Activated CD4-positive, alpha-beta T cell treated with anti-CD3 and anti-CD28 coated beads, Interleukin-2, amount 50 U/mL, for 16 hours (primary cell): Measurements from ENCODE around the gene GDPD3.
A peak's percentile ranks its signal among the peaks of the same experiment; 100 is the strongest.

Experiments used
- DNase-seq: peaks from one replicate; pipeline ENCODE4 v3.0.0-alpha.2; 2020

Gene GDPD3

GRCh38 chr16:30075503-30076275 lies 37.6 kb downstream of the GDPD3 start, which contains the start of gene PPP4C:
Gene PPP4C, plus strand, starts transcription at chr16:30075994. Its CDS starts 384 bp downstream, at chr16:30076378.
- peak; percentile 90 for DNase-seq

- DNase-seq, result no peak
Observed at GRCh38 chr16:30070490-30070889, 42.8 kb downstream of the GDPD3 start.

- DNase-seq, result no peak
Observed at GRCh38 chr16:30069611-30070462, 43.5 kb downstream of the GDPD3 start.

- DNase-seq, result peak; percentile 50
Observed at GRCh38 chr16:30068750-30069610, 44.4 kb downstream of the GDPD3 start.

DNA sequence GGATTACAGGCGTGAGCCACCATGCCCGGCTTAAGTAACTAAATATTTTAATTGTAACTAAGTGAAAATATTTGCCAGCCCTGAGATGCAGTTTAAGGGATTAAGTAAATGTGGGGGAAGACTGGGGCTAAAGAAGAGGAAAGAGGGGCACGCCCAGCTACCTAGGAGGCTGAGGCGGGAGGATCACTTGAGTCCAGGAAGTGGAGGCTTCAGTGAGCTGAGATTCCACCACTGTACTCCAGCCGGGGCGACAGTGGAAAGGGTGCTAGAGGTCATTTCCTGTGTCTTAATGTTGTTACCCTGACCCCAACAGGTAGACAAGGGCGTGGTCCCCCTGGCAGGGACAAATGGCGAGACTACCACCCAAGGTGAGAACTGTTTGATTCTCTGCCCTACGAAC lies 45.0 kb downstream of the GDPD3 start:
- DNase-seq, result no peak

GRCh38 chr16:30067584-30067916 lies 45.8 kb downstream of the GDPD3 start:
- no peak for DNase-seq

- DNase-seq, result no peak
Observed at GRCh38 chr16:30066761-30067583, 46.4 kb downstream of the GDPD3 start.

DNA sequence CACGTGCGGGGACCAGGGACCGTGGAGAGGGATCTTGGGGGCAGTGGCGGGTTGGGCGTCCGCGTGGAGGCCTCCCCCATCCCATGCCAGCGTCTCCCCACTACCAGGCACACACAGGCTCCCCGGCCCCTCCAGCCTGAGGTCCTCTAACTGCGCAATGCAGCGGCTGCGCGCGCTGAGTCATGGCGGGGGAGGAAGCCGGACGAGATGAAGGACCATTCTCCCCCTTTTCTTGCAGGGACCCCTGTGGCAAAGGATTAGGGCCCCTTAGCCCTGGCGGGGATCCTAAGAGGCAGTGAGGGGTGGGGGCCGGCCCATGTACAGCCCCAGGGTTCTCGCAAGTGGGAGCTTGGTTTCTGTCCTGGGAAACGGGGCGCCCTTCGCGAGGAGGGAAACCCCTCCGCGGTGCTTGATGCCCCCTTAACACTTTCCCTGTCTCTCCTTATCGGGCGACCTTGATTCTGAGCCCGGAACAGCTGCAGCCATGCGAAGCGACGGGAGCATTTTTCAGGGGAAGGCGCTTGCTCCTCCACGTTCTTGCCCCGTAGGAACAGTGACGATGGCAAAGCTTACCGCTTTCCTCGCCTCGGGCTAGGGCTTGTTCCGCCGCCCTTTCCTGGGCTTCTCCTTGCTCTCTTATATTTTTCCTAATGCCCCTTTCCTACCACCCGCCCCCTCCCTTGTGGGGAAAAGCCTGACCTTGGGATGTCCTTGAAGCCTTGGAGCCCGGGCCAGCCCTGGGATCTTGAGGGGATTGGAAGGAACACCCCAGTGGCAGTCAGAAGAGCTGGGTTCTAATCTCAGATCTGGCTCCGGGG lies 47.2 kb downstream of the GDPD3 start:
- DNase-seq, result no peak

DNA sequence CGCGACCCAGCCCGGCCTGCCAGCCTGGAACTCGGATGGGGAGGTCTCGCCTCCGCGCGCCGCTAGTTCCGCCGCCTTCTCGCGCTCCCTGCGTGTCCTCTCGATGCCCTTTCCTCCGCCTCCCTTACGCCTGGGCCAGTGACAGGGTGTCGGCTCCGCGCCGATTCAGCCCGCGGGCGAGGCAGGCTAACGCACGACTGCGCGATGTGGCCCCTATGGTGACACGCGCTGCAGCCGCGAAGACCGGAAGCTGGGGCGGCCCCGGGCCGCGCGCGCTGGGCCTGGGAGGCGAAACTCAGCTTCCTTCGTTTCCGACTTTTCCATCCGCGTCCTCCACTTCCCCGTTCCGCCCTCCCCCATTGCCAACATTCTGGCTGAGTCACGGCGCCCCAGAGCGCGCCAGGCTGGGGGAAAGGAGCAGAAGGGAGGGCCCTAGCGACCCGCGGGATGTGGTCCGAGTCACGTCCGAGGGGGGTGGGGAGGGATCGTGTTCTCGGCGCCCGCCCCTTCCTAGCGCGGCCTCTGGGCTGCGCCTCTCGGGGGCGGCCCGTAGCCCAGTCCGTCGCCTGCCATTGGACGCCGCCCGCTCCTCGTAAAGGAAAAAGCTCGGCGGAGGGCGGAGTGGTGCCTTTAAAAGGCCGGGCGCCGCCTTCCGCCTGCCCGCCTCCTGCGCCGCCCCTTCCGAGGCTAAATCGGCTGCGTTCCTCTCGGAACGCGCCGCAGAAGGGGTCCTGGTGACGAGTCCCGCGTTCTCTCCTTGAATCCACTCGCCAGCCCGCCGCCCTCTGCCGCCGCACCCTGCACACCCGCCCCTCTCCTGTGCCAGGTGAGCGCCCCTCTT lies 48.0 kb downstream of the GDPD3 start, which contains the start of gene ALDOA:
Gene ALDOA (plus strand): TSS at position 659 of the 841 bp plus-strand sequence. CDS start 1,138 bp downstream, outside the sequence.
- peak; percentile 98 for DNase-seq

DNA sequence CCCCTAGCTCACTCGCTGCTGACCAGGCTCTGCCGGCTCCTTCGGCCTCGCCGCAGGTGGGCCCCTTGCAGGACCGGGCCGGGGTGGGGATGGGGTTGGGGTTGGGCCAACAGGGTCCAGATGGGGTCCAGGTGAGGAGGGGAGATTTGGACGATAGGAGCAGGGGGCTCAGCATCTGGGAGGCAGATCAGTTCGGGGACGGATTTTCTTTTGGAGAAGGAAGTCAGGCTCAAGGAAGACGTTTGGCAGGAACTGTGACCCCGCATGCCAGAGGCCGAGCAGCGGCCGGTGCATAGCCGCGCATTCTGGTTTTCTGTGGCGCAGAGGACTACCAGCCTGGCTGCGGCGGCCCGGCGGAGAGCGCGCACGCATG lies 48.6 kb downstream of the GDPD3 start:
- no peak for DNase-seq

- peak; percentile 85 for DNase-seq
Observed at GRCh38 chr16:30063893-30064728, 49.2 kb downstream of the GDPD3 start.

DNA sequence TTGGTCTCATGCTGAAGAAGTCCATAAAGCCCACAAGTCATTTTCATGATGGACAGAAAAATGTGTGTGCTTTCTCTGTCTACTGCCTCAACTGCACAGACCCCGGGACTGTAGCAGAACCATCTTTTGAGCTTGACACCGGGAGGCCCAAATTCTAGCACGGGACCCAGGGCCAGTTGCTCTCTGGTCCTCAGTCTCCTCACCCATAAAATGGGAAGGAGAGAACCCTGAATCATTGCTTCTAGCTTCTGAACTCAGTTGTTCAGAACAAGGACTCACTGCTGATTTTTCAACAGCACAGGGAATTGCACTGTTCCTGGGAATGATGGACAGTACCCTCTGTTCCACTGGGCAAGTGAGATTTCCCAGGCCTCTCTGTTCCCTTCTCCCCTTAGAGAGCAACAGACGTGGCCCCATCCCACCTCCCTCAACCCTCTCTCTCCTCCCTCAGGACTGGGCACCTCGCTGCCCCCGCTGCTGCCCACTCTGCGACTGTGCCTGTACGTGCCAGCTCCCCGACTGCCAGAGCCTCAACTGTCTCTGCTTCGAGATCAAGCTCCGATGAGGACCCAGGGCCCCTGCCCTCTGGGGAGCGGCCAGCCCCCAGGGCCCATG lies 50.0 kb downstream of the GDPD3 start:
- no peak for DNase-seq

DNA sequence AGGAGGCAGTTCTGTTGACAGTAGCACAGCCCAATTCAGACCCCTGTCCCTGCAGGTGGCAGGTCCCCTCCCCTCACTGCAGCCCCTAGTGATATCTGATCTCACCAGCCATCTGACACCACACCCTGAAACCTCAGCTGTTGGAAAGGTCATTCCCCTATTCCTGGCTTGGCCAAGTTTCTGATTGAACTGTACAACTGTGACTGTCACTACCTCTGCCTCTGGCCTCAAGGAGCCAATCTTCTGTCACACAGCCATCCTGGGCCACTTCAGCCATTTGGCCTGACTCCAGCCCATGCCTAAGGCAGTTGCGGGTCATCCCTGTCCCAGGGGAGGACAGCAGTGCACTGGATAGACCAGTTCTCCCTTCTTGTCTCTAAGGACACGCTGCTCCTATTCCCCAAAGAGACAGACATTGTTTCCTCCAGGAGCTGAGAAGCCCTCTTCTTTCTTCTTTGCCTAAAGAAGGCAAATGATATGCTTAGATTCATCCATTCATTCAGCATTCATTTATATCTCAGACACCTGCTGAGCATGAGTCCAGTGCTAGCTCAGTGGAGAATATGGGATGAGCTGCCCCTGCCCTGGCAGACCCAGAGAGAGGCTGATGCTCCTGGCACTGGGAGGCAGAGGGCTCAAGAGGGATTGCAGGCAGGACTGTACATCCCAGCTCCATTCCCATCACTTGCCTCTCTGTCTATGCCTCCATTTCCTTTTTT lies 52.3 kb downstream of the GDPD3 start:
- no peak for DNase-seq

GRCh38 chr16:30060346-30060745 lies 53.0 kb downstream of the GDPD3 start:
- no peak for DNase-seq

DNA sequence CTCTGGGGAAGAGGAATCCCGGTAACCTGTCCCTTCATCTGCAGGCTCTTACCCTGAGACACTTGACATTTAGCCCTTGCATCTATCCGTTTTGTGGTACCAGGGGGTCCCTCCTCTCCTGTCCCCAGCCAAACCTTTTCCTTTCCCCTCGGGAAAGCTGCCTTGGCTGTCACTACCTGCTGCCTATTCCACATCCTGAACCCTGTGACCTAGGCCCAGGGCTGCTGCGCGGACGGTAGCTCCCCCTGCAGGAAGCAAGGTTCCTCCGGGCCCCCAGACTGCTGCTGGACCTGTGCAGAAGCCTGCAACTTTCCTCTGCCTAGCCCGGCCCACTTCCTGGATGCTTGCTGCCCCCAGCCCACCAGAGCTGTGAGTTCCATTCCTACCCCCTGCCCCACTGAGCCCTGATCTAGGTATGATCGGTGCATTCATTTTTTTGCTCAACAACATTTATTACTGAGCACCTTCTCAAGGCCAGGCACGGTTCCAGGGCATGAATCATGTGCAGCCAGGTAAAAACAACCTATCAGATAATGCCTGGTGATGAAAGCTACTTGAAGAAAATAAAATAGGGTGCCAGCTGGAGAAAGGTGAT lies 58.3 kb downstream of the GDPD3 start:
- peak; percentile 58 for DNase-seq
